AG09319 (cell line): ENCODE measurements around the gene CRHBP.
"Not testable (repeated sequence)": the region's sequence is repeated elsewhere in the genome, so short reads cannot be mapped to it uniquely, and the experiment has no call there.

Experiments used
- DNase-seq: peaks from one replicate; pipeline ENCODE4 v3.0.0-alpha.2; 2010; ENCODE audit warnings: low read depth; ENCODE audit errors: extremely low read depth
- CTCF ChIP-seq: IDR thresholded peaks from 2 replicates; pipeline ENCODE4 v1.5.1; 2011; ENCODE audit warnings: low read depth, mild to moderate bottlenecking, inconsistent platforms, low read length, moderate library complexity

Gene CRHBP

GRCh38 chr5:76983468-76983867 is 30.6 kb downstream of the CRHBP start:
- DNase-seq, result no peak
- TF ChIP-seq CTCF, result no peak

- no peak for TF ChIP-seq CTCF
- DNase-seq, result no peak
Observed at GRCh38 chr5:76986825-76987526, 34.1 kb downstream of the CRHBP start.

GRCh38 chr5:76990899-76991459 is 38.1 kb downstream of the CRHBP start:
- no peak for TF ChIP-seq CTCF
- no peak for DNase-seq

- not testable (repeated sequence) for DNase-seq
Observed at GRCh38 chr5:76993436-76993835, 40.6 kb downstream of the CRHBP start.

GRCh38 chr5:76994337-76994736 is 41.5 kb downstream of the CRHBP start:
- TF ChIP-seq CTCF, result no peak
- DNase-seq, result no peak

- not testable (repeated sequence) for DNase-seq
Observed at GRCh38 chr5:76998251-76998650, 45.4 kb downstream of the CRHBP start.

GRCh38 chr5:76999451-76999850 is 46.6 kb downstream of the CRHBP start:
- peak; percentile 2 for DNase-seq
- TF ChIP-seq CTCF, result no peak

- no peak for TF ChIP-seq CTCF
- DNase-seq, result no peak
Observed at GRCh38 chr5:77003246-77003645, 50.4 kb downstream of the CRHBP start.
